Stimulated activated CD8-positive, alpha-beta memory T cell treated with anti-CD3 and anti-CD28 coated beads, Interleukin-15, amount 100 ng/mL, for 24 hours (primary cell): Measurements from ENCODE around the gene KIF2C.
A peak's percentile ranks its signal among the peaks of the same experiment; 100 is the strongest.
"Not testable (repeated sequence)": the region's sequence is repeated elsewhere in the genome, so short reads cannot be mapped to it uniquely, and the experiment has no call there.

ENCODE experiments used
- DNase-seq: peaks from one replicate; pipeline ENCODE4 v3.0.0-alpha.2; 2020; ENCODE audit warnings: low read depth

Gene KIF2C

GRCh38 chr1:44798481-44799365, 59.1 kb downstream of the KIF2C start:
- no peak for DNase-seq

DNA sequence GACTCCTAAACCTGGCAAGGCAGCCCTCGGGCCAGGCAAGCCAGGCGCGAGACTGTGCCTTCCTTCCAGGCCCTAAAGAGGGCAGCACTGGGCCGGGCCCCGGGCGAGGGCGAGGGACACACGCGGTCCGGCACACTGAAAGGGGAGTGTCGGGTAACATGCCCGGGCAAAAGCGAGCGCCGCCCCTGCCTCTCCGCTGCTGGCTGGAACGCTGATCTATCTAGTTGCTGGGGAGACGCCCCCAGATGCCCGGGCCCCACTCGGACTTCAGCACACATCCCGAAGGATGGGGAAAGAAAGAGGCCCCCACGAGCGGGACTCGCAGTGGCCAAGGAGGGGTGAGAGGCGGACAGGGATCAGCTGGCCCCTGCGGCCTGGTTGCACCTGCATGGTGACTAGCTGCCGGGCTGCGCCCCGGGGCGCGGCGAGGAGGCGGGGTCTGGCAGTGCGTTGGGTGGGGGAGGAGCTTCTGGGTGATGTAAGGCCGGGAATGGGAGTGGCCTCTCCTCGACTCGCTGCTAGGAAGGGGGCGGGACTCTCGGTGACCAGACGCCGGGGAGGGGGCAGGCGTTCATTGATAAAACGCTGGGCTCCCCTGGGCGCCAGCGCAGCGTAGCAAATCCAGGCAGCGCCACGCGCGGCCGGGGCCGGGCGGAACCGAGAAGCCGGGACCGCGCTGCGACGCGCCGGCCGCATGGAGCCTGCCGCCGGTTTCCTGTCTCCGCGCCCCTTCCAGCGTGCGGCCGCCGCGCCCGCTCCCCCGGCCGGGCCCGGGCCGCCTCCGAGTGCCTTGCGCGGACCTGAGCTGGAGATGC, 60.3 kb downstream of the KIF2C start, which contains the start of gene PLK3:
PLK3 (plus strand) TSS at position 608 of the 815 bp plus-strand sequence; CDS start at position 695, 87 bp downstream.
- DNase-seq = peak; percentile 87

- DNase-seq = no peak
These were observed 62.1 kb downstream of the KIF2C start for GRCh38 chr1:44801491-44802305.

GRCh38 chr1:44802306-44803061, 62.8 kb downstream of the KIF2C start:
- DNase-seq = no peak

- DNase-seq = no peak
These were observed 63.4 kb downstream of the KIF2C start for GRCh38 chr1:44803062-44803311.

- DNase-seq = no peak
These were observed 63.9 kb downstream of the KIF2C start for GRCh38 chr1:44803312-44804095.

DNA sequence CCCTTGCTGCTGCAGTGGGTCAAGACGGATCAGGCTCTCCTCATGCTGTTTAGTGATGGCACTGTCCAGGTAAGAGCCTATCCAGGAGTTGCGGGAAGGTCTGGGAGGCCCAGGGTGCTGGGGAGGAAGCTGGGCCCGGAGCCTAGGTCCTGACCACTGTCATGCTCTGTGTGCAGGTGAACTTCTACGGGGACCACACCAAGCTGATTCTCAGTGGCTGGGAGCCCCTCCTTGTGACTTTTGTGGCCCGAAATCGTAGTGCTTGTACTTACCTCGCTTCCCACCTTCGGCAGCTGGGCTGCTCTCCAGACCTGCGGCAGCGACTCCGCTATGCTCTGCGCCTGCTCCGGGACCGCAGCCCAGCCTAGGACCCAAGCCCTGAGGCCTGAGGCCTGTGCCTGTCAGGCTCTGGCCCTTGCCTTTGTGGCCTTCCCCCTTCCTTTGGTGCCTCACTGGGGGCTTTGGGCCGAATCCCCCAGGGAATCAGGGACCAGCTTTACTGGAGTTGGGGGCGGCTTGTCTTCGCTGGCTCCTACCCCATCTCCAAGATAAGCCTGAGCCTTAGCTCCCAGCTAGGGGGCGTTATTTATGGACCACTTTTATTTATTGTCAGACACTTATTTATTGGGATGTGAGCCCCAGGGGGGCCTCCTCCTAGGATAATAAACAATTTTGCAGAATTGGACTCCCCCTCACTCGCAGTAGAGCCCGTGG, 65.8 kb downstream of the KIF2C start:
- no peak for DNase-seq

GRCh38 chr1:44806025-44806703, 66.5 kb downstream of the KIF2C start:
- no peak for DNase-seq

DNA sequence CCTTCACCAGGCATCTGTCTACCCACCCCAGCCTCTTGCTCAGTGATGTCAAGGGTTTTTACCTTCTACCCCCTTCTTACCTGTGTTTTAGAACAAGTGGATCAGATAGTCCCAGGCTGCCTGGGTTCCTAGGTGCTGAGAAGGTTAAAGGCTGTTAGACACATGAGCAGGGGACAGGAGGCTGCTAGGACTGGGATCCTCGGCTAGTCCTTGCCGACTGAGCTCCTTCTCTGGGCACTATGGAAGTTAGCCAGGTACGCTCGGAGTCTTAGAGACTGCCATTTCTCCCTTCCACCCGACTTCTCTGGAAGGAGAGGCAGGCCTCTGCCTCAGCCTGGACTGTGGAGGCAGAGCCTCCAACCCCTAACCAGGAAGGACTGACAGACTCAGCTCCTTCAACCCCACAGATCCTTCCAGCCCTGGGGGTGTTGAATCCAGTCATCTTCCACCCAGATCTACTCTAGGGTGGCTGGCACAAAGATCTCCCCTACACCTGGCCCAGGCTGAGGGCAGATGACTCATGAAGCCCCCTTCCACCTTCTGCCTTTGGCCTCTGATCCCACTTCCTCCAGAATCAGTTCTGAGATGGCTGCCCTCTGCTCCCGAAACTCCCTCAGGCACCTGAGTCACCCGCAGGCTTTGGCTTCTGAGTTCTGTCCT, 67.2 kb downstream of the KIF2C start, which contains the start of gene DYNLT4:
DYNLT4 (minus strand) TSS at position 648 of the 660 bp plus-strand sequence. CDS start 683 bp downstream, outside the sequence.
- DNase-seq = no peak

GRCh38 chr1:44807364-44808062, 67.9 kb downstream of the KIF2C start:
- no peak for DNase-seq

DNA sequence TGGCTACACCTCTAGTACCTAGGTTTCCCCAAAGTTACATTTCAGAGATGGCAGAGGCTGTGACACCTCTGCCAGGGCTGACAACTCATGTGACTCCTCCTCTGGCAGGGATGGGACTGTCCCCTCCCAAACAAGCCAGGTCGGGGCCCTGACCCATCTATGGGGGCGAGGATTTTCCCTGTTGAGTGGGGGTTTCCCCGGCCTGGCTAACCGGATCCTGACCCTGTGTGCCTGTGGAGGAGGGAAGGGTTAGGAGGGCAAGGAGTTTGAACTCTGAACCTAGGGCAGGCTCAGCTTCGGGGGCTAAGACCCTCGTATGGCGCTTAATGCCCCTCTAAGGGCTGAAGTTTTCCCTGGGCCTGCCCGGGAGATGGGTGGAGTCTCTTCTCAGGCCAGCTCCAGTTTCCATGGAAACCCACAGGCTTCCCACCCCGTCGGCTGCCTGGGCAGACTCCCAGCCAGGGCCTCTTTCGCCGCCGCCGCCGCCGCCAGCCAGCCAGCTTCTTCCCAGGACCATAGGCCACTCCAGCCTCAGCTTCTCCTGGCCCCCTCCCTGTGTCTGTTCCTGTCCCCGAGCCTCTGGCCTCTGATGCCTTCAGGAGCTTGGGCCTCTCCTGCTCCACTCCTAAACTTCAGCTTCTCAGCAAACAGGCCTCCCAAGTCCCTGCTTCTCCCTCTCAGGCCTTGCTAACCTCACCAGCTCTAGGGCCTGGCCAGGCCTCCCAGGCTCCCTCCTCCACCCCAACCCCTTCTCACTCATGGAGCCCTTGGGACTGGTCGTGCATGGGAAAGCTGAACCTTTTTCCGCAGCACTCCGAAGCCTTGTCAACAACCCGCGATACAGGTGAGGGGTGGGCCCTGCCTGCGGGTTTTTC, 68.7 kb downstream of the KIF2C start, which contains the start of gene BTBD19:
BTBD19 (plus strand) TSS at position 461 of the 875 bp plus-strand sequence; CDS start at position 759, 298 bp downstream.
- no peak for DNase-seq

GRCh38 chr1:44808938-44809917, 69.6 kb downstream of the KIF2C start:
- peak; percentile 52 for DNase-seq

DNA sequence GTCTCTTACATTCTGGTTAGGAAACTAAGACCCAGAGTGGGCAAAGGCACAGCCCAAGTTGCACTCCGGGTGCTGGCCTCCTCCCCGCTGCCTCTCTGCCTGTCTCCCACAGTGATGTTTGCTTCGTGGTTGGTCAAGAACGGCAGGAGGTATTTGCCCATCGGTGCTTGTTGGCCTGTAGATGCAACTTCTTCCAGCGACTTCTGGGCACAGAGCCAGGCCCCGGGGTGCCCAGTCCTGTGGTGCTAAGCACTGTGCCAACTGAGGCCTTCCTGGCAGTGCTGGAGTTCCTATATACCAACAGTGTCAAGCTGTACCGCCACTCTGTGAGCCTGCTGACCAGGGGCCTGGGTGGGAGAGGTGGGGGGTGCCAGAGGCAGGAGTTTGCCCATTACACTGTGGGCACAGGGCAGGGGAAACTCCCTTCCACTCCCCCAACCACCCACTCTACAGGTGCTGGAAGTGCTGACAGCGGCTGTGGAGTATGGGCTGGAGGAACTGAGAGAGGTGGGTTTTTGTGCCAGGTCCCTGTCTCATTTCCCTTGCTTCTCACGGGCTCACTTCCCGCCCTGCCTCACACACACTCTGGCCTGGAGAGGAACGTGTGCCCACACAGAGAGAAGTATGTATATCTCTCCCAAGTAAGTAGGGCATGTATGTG, 70.6 kb downstream of the KIF2C start:
- no peak for DNase-seq

DNA sequence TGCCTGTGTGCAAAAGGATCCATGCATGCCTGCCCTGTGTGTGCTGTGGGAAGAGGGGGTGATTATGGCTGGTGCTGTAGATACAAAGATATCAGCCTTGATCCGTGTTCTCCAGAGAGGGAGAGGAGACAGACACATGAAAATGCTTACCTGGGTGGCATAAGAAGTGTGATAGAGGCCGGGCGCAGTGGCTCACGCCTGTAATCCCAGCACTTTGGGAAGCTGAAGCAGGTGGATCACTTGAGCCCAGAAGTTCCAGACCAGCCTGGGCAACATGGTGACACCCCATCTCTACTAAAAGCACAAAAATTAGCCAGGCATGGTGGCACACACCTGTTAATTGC, 71.1 kb downstream of the KIF2C start:
- DNase-seq = not testable (repeated sequence)

DNA sequence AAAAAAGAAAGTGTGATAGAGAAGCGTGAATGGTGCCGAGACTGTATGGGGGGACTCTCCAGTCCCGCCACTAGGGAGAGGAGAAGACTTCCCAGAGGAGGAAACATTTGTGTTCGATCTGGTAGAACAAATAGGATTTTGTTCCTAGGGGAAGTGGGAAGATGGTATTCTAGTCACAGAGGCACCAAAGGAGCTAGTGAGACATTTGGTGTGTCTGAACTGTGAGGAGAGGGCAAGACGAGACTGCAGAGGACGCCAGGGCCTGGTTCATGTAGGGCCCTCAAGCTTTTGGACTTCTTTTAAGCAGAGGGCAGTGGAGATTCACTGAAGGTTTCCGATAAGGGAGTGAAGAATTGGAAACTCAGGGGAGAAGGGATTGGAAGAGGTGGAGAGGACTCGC, 71.6 kb downstream of the KIF2C start:
- DNase-seq = no peak
